ENCODE results near the gene QSER1. TPM values are rescaled to one million over a fixed set of nuclear protein-coding genes. Genes with fewer than 3 reads are reported as not detected.

The QSER1 gene
- total and polyA plus RNA-seq, 3 donors from 2014 or later = 18.1 to 42.7 (median 35.4) TPM

Small RNA genes within 50 kb of the gene (small RNA-seq; reads per million reads assigned to genes)
- gene RF00019 = 0 reads per million in 2 donors

Other genes starting within 250 kb of the QSER1 start
- gene CCDC73, start 98.1 kb upstream of the QSER1 start, total RNA-seq = 10 to 100 TPM in 1 of 2 donors, 1 to 10 TPM in 1; 6.6 to 14.3 TPM
- 1.0 TPM for gene CCDC73, start 98.1 kb upstream of the QSER1 start, polyA plus RNA-seq (ENCODE audit: insufficient read depth, low read depth, low replicate concordance)
- gene PRRG4, start 62.9 kb upstream of the QSER1 start, total RNA-seq = 1 to 10 TPM in 1 of 2 donors, under 1 TPM in 1; 0.93 to 1.1 TPM
- 1.0 TPM for gene PRRG4, start 62.9 kb upstream of the QSER1 start, polyA plus RNA-seq (ENCODE audit: insufficient read depth, low read depth, low replicate concordance)
- 10 to 100 TPM; 14.9 to 23.2 TPM for gene DEPDC7, start 123.1 kb downstream of the QSER1 start, total RNA-seq
- 47.7 TPM for gene DEPDC7, start 123.1 kb downstream of the QSER1 start, polyA plus RNA-seq (ENCODE audit: insufficient read depth, low read depth, low replicate concordance)
- gene TCP11L1, start 146.8 kb downstream of the QSER1 start, total RNA-seq = 10 to 100 TPM; 26.6 to 31.9 TPM
- gene TCP11L1, start 146.8 kb downstream of the QSER1 start, polyA plus RNA-seq (ENCODE audit: insufficient read depth, low read depth, low replicate concordance) = 13.6 TPM

Measured in testis (tissue), 3 donors.